Measurements from ENCODE around the gene MYH10.
"Not testable (repeated sequence)": the region's sequence is repeated elsewhere in the genome, so short reads cannot be mapped to it uniquely, and the experiment has no call there.

Gene MYH10

DNA sequence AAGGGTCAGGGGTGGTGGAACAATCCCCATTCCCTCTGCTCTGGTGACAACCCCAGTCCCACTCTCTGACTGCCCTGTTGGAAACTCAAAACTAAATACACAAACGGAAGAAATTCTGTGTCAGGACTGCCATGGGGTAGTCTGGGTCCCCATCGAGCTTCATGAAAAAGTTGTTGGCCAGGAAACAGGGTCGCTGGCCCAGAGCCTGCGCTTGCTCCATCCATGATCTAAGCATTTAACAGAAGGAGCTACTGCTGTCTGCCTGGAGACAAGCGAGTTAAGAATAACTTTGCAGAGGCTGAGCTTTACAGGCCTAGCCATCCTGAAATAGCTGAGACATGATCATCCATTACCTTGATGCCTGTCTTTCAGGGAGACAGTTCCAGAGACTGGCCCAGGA, 32.4 kb upstream of the MYH10 start:
- no peak overlapping the region for H3K4me3 ChIP-seq (ENCODE audit: low read length)
- no peaks in the 10 kb centered on the region for H3K4me1 ChIP-seq (ENCODE audit: insufficient read depth, low read length)
- H3K27ac ChIP-seq (ENCODE audit: low read length) = no peak overlapping the region
- no peaks in the 10 kb centered on the region for H3K9me3 ChIP-seq (ENCODE audit: insufficient read depth, low read depth, low read length)
- no peak overlapping the region for H3K9ac ChIP-seq (ENCODE audit: low read depth, low read length)
- H3K27me3 ChIP-seq (ENCODE audit: insufficient read depth, low read length) = peaks cover 4% of the 10 kb centered on the region; the same call in 1 of the 2 replicates
- H3K36me3 ChIP-seq (ENCODE audit: insufficient read depth, low read depth, low read length) = no peaks in the 10 kb centered on the region

GRCh38 chr17:8662076-8662831, 31.7 kb upstream of the MYH10 start:
- H3K27ac ChIP-seq (ENCODE audit: low read length) = no peak overlapping the region
- H3K4me3 ChIP-seq (ENCODE audit: low read length) = no peak overlapping the region

DNA sequence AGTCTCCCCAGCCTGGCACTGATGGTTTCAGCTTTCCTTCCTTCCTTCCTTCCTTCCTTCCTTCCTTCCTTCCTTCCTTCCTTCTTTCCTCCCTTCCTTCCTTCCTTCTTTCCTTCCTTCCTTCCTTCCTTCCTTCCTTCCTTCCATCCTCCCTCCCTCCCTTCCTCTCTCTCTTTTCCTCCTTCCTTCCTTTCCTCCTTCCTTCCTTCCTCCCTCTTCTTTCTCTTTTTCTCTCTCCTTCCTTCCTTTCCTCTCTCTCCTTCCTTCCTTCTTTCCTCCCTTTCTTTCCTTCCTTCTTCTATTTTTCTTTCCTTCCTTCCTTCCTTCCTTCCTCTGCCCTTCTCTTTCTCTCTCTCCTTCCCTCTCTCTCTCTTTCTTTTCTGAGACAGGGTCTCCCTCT, 30.2 kb upstream of the MYH10 start:
- not testable (repeated sequence) for H3K27me3 ChIP-seq (ENCODE audit: insufficient read depth, low read length); H3K4me3 ChIP-seq (ENCODE audit: low read length); H3K9ac ChIP-seq (ENCODE audit: low read depth, low read length); H3K4me1 ChIP-seq (ENCODE audit: insufficient read depth, low read length); H3K27ac ChIP-seq (ENCODE audit: low read length); H3K36me3 ChIP-seq (ENCODE audit: insufficient read depth, low read depth, low read length)
- H3K9me3 ChIP-seq (ENCODE audit: insufficient read depth, low read depth, low read length) = peaks cover 10% of the 10 kb centered on the region

More at GRCh38 chr17:8662076-8662831, 31.7 kb upstream of the MYH10 start:
- no peak overlapping the region for H3K9ac ChIP-seq (ENCODE audit: low read depth, low read length)
- no peaks in the 10 kb centered on the region for H3K36me3 ChIP-seq (ENCODE audit: insufficient read depth, low read depth, low read length)
- H3K27me3 ChIP-seq (ENCODE audit: insufficient read depth, low read length) = peaks cover 4% of the 10 kb centered on the region; the same call in 1 of the 2 replicates
- H3K4me1 ChIP-seq (ENCODE audit: insufficient read depth, low read length) = no peaks in the 10 kb centered on the region
- H3K9me3 ChIP-seq (ENCODE audit: insufficient read depth, low read depth, low read length) = no peaks in the 10 kb centered on the region

- Histone ChIP-seq H3K27ac (ENCODE audit: low read length) (no peak overlapping the region), H3K36me3 (ENCODE audit: insufficient read depth, low read depth, low read length) (no peaks in the 10 kb centered on the region), H3K9me3 (ENCODE audit: insufficient read depth, low read depth, low read length) (peaks cover 10% of the 10 kb centered on the region), H3K9ac (ENCODE audit: low read depth, low read length) (no peak overlapping the region), H3K27me3 (ENCODE audit: insufficient read depth, low read length) (peaks cover 4% of the 10 kb centered on the region; the same call in 1 of the 2 replicates), H3K4me3 (ENCODE audit: low read length) (no peak overlapping the region), H3K4me1 (ENCODE audit: insufficient read depth, low read length) (no peaks in the 10 kb centered on the region)
These were observed 29.4 kb upstream of the MYH10 start for GRCh38 chr17:8659758-8660410.

- Histone ChIP-seq H3K27me3 (ENCODE audit: insufficient read depth, low read length) (peaks cover 4% of the 10 kb centered on the region; the same call in 1 of the 2 replicates), H3K4me1 (ENCODE audit: insufficient read depth, low read length) (no peaks in the 10 kb centered on the region), H3K9ac (ENCODE audit: low read depth, low read length) (no peak overlapping the region), H3K27ac (ENCODE audit: low read length) (no peak overlapping the region), H3K4me3 (ENCODE audit: low read length) (no peak overlapping the region), H3K9me3 (ENCODE audit: insufficient read depth, low read depth, low read length) (peaks cover 10% of the 10 kb centered on the region), H3K36me3 (ENCODE audit: insufficient read depth, low read depth, low read length) (no peaks in the 10 kb centered on the region)
These were observed 28.3 kb upstream of the MYH10 start for GRCh38 chr17:8658810-8659209.

DNA sequence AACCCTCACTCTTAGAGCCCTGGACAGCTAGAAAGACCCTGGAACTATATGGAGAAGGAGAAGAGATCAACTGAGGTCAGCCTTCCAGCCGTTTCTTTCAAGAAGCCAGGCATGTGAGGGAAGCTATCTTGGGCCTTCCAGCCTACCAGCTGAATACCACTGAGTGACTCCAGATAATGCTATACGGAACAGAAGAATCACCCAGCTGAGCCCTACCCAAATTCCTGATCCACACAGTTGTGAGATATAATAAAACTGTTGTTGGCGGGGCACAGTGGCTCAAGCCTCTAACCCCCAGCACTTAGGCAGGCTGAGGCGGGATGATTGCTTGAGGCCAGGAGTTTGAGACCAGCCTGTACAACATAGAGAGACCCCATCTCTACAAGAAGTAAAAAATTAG, 26.2 kb upstream of the MYH10 start:
- H3K27me3 ChIP-seq (ENCODE audit: insufficient read depth, low read length) = peaks cover under 1% of the 10 kb centered on the region; the same call in 1 of the 2 replicates
- peaks cover 10% of the 10 kb centered on the region for H3K9me3 ChIP-seq (ENCODE audit: insufficient read depth, low read depth, low read length)
- H3K36me3 ChIP-seq (ENCODE audit: insufficient read depth, low read depth, low read length) = no peaks in the 10 kb centered on the region
- H3K9ac ChIP-seq (ENCODE audit: low read depth, low read length) = no peak overlapping the region
- no peak overlapping the region for H3K27ac ChIP-seq (ENCODE audit: low read length)
- H3K4me1 ChIP-seq (ENCODE audit: insufficient read depth, low read length) = no peaks in the 10 kb centered on the region
- H3K4me3 ChIP-seq (ENCODE audit: low read length) = no peak overlapping the region

GRCh38 chr17:8654822-8655221, 24.3 kb upstream of the MYH10 start:
- Histone ChIP-seq H3K9ac (ENCODE audit: low read depth, low read length) (no peak overlapping the region), H3K36me3 (ENCODE audit: insufficient read depth, low read depth, low read length) (no peaks in the 10 kb centered on the region), H3K27ac (ENCODE audit: low read length) (no peak overlapping the region), H3K27me3 (ENCODE audit: insufficient read depth, low read length) (no peaks in the 10 kb centered on the region; the same call in 1 of the 2 replicates), H3K4me3 (ENCODE audit: low read length) (no peak overlapping the region), H3K4me1 (ENCODE audit: insufficient read depth, low read length) (no peaks in the 10 kb centered on the region), H3K9me3 (ENCODE audit: insufficient read depth, low read depth, low read length) (peaks cover 10% of the 10 kb centered on the region)

GRCh38 chr17:8651013-8651412, 20.5 kb upstream of the MYH10 start:
- Histone ChIP-seq H3K27me3 (ENCODE audit: insufficient read depth, low read length) (no peaks in the 10 kb centered on the region), H3K36me3 (ENCODE audit: insufficient read depth, low read depth, low read length) (no peaks in the 10 kb centered on the region), H3K27ac (ENCODE audit: low read length) (no peak overlapping the region), H3K4me1 (ENCODE audit: insufficient read depth, low read length) (no peaks in the 10 kb centered on the region), H3K9ac (ENCODE audit: low read depth, low read length) (no peak overlapping the region), H3K9me3 (ENCODE audit: insufficient read depth, low read depth, low read length) (no peaks in the 10 kb centered on the region), H3K4me3 (ENCODE audit: low read length) (no peak overlapping the region)

- H3K27me3 ChIP-seq (ENCODE audit: insufficient read depth, low read length) = no peaks in the 10 kb centered on the region
- no peak overlapping the region for H3K4me3 ChIP-seq (ENCODE audit: low read length)
- no peak overlapping the region for H3K27ac ChIP-seq (ENCODE audit: low read length)
- H3K4me1 ChIP-seq (ENCODE audit: insufficient read depth, low read length) = no peaks in the 10 kb centered on the region
- no peaks in the 10 kb centered on the region for H3K9me3 ChIP-seq (ENCODE audit: insufficient read depth, low read depth, low read length)
- H3K36me3 ChIP-seq (ENCODE audit: insufficient read depth, low read depth, low read length) = no peaks in the 10 kb centered on the region
- H3K9ac ChIP-seq (ENCODE audit: low read depth, low read length) = no peak overlapping the region
These were observed 19.6 kb upstream of the MYH10 start for GRCh38 chr17:8650119-8650499.

DNA sequence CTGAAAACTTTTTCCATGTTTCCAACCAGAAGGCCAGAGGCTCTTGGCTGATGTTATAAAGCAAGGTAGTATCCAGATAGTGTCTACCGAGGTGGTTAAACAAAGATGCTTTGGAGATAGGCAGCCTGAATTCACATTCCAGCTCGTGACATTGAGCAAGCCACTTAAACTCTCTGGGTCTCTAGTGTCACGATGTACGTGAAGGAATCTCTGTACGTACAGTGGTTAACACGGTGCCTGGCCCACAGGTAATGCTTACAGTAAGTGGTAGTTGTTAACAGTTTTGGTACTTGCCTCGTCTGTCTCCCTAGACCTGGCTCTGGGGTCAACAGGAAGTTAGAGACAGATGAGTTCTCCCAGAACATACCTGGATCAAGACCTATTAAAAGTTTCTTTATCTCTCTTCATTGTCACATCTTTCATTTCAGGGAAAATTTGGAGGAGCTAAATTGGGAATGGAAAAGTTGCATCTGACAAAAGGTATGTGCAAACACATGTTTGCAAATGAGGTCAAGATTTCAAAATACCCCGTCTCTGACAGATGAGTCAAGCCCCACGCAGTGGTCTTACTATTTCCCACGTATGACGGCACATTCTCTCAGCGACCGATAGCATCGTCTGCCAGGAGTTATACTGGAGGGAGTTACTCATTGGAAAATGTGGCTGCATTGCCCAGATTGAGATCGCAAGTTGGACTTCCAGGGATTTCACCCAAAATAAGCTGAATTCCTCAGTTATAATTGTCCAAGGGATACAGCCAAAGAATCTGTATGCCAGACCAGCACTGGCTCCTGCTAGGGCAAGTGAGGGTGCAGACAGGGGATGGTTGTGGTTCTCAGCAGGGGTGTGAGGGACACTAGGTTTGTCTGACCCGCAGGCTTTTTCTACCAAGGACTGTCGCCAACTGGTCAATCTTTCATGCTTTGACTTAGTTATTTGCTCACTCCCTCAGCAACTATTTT, 18.9 kb upstream of the MYH10 start:
- H3K27me3 ChIP-seq (ENCODE audit: insufficient read depth, low read length) = no peaks in the 10 kb centered on the region
- no peaks in the 10 kb centered on the region for H3K36me3 ChIP-seq (ENCODE audit: insufficient read depth, low read depth, low read length)
- peaks cover 1% of the 10 kb centered on the region; the same call in 1 of the 2 replicates for H3K4me1 ChIP-seq (ENCODE audit: insufficient read depth, low read length)
- H3K9ac ChIP-seq (ENCODE audit: low read depth, low read length) = no peak overlapping the region
- H3K9me3 ChIP-seq (ENCODE audit: insufficient read depth, low read depth, low read length) = no peaks in the 10 kb centered on the region
- H3K27ac ChIP-seq (ENCODE audit: low read length) = no peak overlapping the region
- no peak overlapping the region for H3K4me3 ChIP-seq (ENCODE audit: low read length)

DNA sequence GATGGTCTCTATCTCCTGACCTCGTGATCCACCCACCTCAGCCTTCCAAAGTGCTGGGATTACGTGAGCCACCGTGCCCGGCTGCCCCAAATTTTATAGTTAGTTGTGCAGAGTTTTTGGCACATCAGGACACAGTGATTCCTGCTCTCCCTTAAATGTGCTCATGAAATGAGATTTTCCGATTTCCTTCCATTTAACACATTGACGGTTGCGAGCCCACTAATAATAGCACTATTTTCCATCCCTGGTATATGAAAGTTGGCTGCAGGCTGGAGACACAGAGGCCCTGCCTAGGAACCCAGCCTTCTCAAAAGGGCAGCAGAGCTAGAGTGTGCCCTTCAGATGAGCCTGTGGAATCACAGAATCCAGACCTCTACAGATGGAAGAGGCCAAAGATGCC, 17.4 kb upstream of the MYH10 start:
- no peaks in the 10 kb centered on the region for H3K27me3 ChIP-seq (ENCODE audit: insufficient read depth, low read length)

More for the DNA sequence above, 17.4 kb upstream of the MYH10 start:
- Histone ChIP-seq H3K9ac (ENCODE audit: low read depth, low read length) (no peak overlapping the region), H3K4me1 (ENCODE audit: insufficient read depth, low read length) (peaks cover 5% of the 10 kb centered on the region; the same call in 1 of the 2 replicates), H3K36me3 (ENCODE audit: insufficient read depth, low read depth, low read length) (no peaks in the 10 kb centered on the region), H3K4me3 (ENCODE audit: low read length) (no peak overlapping the region), H3K9me3 (ENCODE audit: insufficient read depth, low read depth, low read length) (no peaks in the 10 kb centered on the region), H3K27ac (ENCODE audit: low read length) (no peak overlapping the region)
